ENCODE measurements around the gene EN1. TPM values are rescaled to one million over a fixed set of nuclear protein-coding genes. Genes with fewer than 3 reads are reported as not detected.

Gene EN1
- total RNA-seq, 1 donor from 2014 or later, result 0.15 TPM

GRCh38 chr2:118881490-118882129, 34.2 kb upstream of the EN1 start:
- Histone ChIP-seq H3K4me3 (no peak overlapping the region), H3K27me3 (ENCODE audit: low read depth) (peaks cover 6% of the 10 kb centered on the region), H3K9me3 (no peaks in the 10 kb centered on the region), H3K36me3 (no peaks in the 10 kb centered on the region), H3K4me1 (no peaks in the 10 kb centered on the region), H3K27ac (no peak overlapping the region)
- DNase-seq, result no peak
- peak; percentile 93 to 95 for ATAC-seq
- intact Hi-C loops (cut with DNase I), result no loop called here
- TF ChIP-seq, protein P1, sequence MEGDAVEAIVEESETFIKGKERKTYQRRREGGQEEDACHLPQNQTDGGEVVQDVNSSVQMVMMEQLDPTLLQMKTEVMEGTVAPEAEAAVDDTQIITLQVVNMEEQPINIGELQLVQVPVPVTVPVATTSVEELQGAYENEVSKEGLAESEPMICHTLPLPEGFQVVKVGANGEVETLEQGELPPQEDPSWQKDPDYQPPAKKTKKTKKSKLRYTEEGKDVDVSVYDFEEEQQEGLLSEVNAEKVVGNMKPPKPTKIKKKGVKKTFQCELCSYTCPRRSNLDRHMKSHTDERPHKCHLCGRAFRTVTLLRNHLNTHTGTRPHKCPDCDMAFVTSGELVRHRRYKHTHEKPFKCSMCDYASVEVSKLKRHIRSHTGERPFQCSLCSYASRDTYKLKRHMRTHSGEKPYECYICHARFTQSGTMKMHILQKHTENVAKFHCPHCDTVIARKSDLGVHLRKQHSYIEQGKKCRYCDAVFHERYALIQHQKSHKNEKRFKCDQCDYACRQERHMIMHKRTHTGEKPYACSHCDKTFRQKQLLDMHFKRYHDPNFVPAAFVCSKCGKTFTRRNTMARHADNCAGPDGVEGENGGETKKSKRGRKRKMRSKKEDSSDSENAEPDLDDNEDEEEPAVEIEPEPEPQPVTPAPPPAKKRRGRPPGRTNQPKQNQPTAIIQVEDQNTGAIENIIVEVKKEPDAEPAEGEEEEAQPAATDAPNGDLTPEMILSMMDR (IDR thresholded peaks at IDR 0.05), result peak; percentile 79

GRCh38 chr2:118880501-118880900, 33.1 kb upstream of the EN1 start:
- H3K36me3 ChIP-seq, result no peaks in the 10 kb centered on the region
- intact Hi-C loops (cut with DNase I), result no loop called here
- no peaks in the 10 kb centered on the region for H3K9me3 ChIP-seq
- TF ChIP-seq, protein P1 (IDR thresholded peaks at IDR 0.05), result no peak
- peaks cover 15% of the 10 kb centered on the region for H3K27me3 ChIP-seq (ENCODE audit: low read depth)
- ATAC-seq (no peak), DNase-seq (no peak)
- no peaks in the 10 kb centered on the region for H3K4me1 ChIP-seq
- no peak overlapping the region for H3K4me3 ChIP-seq
- H3K27ac ChIP-seq, result no peak overlapping the region

- intact Hi-C loops (cut with DNase I), result no loop called here
- no peaks in the 10 kb centered on the region for H3K36me3 ChIP-seq
- no peak overlapping the region for H3K27ac ChIP-seq
- peaks cover 31% of the 10 kb centered on the region for H3K27me3 ChIP-seq (ENCODE audit: low read depth)
- TF ChIP-seq, protein P1 (IDR thresholded peaks at IDR 0.05), result no peak
- H3K4me3 ChIP-seq, result no peak overlapping the region
- DNase-seq, result no peak
- no peaks in the 10 kb centered on the region for H3K4me1 ChIP-seq
- no peaks in the 10 kb centered on the region for H3K9me3 ChIP-seq
- ATAC-seq, result peak in 1 of 2 donors; percentile 5
Measured at GRCh38 chr2:118878531-118879149, 31.2 kb upstream of the EN1 start.

- no peaks in the 10 kb centered on the region for H3K4me1 ChIP-seq
- H3K27ac ChIP-seq, result no peak overlapping the region
- peaks cover 25% of the 10 kb centered on the region for H3K27me3 ChIP-seq (ENCODE audit: low read depth)
- DNase-seq (no peak), ATAC-seq (no peak)
- H3K36me3 ChIP-seq, result no peaks in the 10 kb centered on the region
- TF ChIP-seq, protein P1 (IDR thresholded peaks at IDR 0.05), result no peak
- no peaks in the 10 kb centered on the region for H3K9me3 ChIP-seq
- no peak overlapping the region for H3K4me3 ChIP-seq
- intact Hi-C loops (cut with DNase I), result no loop called here
Measured at GRCh38 chr2:118875318-118875717, 27.9 kb upstream of the EN1 start.

GRCh38 chr2:118874324-118874723, 26.9 kb upstream of the EN1 start:
- H3K4me1 ChIP-seq, result no peaks in the 10 kb centered on the region
- H3K27ac ChIP-seq, result no peak overlapping the region
- intact Hi-C loops (cut with DNase I), result no loop called here
- H3K27me3 ChIP-seq (ENCODE audit: low read depth), result peaks cover 25% of the 10 kb centered on the region
- TF ChIP-seq, protein P1 (IDR thresholded peaks at IDR 0.05), result no peak
- DNase-seq (no peak), ATAC-seq (no peak)
- no peaks in the 10 kb centered on the region for H3K36me3 ChIP-seq
- H3K4me3 ChIP-seq, result no peak overlapping the region
- no peaks in the 10 kb centered on the region for H3K9me3 ChIP-seq

Data from lower lobe of right lung (tissue), 2 donors.